ENCODE data around the gene ACTN1.
"Not testable (repeated sequence)": the region's sequence is repeated elsewhere in the genome, so short reads cannot be mapped to it uniquely, and the experiment has no call there.

Gene ACTN1

GRCh38 chr14:68986926-68987652 is 8.0 kb upstream of the ACTN1 start:
- DNase-seq (ENCODE audit: low spot score) (no peak), FAIRE-seq (no peak)

DNA sequence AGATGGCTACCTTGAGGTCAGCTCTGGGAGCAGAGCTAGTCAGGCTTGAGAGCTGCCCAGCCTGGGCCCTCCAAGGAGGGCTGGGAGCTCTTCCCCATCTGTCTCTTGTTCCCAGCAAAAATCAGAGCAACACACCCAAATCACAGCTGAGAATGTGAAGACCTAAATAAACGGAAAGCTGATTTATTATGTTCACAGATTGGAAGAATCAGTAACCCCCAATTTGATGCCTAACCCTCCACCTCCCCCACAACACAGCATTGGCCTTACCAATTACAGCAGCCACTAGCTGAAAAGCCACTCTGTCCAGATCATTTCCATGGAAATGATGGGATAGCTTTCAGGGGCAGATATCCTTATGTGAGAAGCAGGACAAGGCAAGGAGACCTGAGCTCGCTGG is 7.1 kb upstream of the ACTN1 start:
- FAIRE-seq (no peak), DNase-seq (ENCODE audit: low spot score) (no peak)

DNA sequence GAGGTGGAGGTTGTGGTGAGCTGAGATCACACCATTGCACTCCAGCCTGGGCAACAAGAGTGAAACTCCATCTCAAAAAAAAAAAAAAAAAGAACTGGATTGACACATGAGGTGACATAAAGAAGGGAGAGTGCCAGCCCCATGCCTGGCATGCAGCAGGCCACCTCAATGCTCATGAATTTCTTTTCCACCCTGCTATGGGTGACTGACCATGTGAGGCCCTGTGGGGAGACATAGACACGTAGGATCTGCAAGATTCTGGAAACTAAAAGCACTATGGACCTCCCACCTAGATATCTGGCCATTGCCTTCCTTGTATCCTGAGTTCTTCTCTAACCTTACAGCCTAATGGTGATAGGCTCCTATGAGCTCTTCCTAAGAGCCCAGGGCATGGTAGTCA is 5.6 kb upstream of the ACTN1 start:
- peak; percentile 70 for DNase-seq (ENCODE audit: low spot score)
- peak; percentile 43 for FAIRE-seq

GRCh38 chr14:68983191-68983590 is 4.1 kb upstream of the ACTN1 start:
- no peak for DNase-seq (ENCODE audit: low spot score)
- FAIRE-seq: no peak

GRCh38 chr14:68982581-68982980 is 3.5 kb upstream of the ACTN1 start:
- DNase-seq (ENCODE audit: low spot score): no peak
- FAIRE-seq: no peak

DNA sequence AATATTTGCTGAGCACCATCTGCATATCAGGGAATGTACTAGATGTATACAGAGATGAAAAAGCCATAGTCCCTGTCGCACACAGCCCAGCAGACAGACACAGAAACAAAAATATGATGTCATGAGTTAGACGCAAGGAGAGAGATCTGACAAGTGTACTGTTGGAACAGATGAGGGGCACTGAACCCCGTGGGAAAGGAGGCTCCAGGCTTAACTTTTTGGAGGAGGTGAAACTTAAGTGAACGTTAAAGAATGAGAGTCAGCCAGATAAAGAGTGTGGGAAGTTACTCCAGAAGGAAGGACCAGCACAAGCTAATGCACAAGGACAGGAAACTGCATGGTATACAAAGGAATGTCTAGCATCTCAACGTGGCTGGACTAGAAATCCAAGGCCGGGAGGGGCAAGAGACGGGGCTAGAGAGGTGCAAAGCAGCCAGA is 2.5 kb upstream of the ACTN1 start:
- no peak for FAIRE-seq
- peak; percentile 25 for DNase-seq (ENCODE audit: low spot score)

DNA sequence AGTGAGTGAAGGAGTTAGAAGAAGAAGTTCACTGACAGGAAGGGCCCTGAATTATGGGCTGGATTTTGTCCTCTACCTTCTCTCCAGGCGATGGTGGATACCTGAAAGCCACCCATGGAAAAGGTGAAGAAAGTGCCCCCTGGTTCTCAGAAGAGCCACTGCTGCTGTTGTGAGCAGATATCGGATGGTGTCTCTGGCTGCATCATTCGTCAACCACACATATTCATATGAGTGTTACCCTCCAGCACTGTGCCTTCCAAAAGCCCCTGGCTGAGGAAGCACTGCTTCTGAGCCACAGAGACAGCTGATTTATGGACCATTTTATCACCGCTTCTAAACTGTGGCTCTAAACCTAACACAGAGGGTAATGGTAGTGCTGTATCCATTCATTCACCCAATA is 2.0 kb upstream of the ACTN1 start:
- FAIRE-seq (no peak), DNase-seq (ENCODE audit: low spot score) (no peak)

DNA sequence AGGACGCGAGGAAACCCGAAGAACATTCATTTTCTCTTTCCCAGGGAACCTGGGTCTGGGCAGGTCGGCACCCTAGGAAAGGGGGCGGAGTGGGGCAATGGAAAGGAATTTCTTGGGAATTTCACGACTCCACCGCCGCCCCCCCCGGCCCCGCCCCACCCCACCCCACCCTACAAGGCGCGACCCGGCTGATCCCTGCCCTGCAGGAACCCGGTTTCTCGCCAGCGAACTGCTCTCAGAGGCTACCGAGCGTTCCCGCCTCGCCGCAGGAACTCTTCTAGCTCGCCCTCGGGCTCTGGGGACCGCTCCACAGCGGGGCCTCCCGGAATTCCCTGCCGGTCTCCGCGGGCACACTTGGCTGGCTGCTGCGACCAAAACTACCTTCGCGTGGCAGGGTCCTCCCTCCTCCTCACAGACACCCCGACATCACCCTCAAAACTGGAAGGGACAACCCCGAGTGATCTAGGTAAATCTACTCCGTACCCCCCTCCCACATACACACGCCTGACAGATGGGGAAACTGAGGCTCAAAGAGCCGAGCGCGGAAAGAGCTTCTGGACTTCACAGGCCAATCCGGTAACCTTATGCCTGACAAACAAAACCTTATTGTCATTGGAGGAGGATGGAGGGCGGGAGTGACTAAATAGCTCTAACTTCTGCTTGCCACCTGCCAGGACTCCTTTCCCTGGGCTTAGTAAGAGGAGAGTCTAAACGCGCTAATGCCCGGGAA is 785 bp upstream of the ACTN1 start:
- peak; percentile 30 for DNase-seq (ENCODE audit: low spot score)
- no peak for FAIRE-seq

DNA sequence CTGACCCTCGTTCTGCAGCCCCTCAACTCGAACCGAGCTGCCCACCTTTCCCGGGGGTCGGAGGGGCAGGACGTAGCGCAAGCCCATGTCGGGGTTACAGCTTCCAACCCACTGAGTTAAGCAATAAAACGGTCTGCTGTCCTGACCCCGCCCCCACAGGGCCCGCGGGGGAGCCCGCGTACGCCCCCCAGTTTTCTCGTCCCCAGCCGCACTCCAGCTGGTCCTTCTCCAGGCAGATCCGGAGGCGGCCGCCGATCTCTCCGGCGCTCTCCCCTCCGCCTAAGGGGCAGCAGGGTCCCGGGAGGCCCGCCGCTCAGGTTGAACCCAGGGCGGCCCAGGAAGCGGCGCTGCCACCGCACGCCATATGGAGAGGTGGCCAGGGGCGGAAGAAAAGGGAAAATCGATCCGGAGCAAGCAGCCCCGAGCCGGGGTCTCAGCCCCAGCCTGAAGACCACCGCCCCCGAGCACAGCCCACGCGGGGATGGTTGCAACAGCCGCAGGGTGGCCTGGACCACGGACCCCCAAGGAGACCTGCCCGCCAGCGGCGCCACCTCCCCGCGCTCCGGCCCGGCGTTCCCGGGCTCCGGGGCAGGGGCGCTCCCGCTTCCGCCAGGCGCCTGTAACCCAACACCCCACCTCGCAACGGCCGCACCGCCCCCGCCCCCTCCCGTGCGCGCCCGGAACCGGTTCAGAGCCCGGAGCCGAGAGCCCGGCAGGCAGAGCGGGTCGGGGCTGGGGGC is 760 bp downstream of the ACTN1 start:
- FAIRE-seq: no peak
- no peak for DNase-seq (ENCODE audit: low spot score)

- peak; percentile 71 for DNase-seq (ENCODE audit: low spot score)
- no peak for FAIRE-seq
Measured at GRCh38 chr14:68977718-68978171, 1.4 kb downstream of the ACTN1 start.

GRCh38 chr14:68977180-68977717 is 1.9 kb downstream of the ACTN1 start:
- FAIRE-seq (no peak), DNase-seq (ENCODE audit: low spot score) (no peak)

- no peak for DNase-seq (ENCODE audit: low spot score)
Measured at GRCh38 chr14:68976160-68977067, 2.7 kb downstream of the ACTN1 start.

GRCh38 chr14:68975667-68976066 is 3.4 kb downstream of the ACTN1 start:
- DNase-seq (ENCODE audit: low spot score) (peak; percentile 66), FAIRE-seq (peak; percentile 50)

More at GRCh38 chr14:68976160-68977067, 2.7 kb downstream of the ACTN1 start:
- FAIRE-seq: no peak

DNA sequence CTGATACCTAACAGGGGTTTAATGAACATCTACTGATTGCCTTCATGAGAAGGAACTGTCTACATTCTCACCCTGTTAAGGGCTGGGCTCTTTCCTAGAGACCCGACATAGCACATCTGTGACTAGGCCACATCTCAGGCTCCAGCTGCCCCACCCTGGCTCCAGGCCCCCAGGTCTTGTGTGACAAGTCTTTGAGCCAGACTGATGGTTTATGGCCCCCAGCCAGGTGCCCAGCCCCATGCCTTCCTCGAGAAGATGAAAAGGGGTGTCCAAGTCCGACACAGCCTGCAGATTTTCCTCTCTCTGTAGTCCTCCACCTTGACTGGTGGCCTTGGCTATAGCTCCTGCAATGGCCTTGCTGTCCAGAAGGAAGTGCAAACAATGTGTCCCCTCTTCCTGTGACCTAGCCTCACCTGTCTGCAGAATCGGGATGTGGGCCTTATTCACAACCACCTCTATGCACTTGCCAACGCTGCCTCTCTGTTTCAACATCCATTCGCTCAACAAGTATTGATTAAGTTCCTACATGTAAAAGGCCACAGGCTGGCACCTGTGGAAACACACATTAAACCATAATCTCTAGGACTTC is 4.2 kb downstream of the ACTN1 start:
- FAIRE-seq (no peak), DNase-seq (ENCODE audit: low spot score) (no peak)

GRCh38 chr14:68973639-68974038 is 5.5 kb downstream of the ACTN1 start:
- FAIRE-seq (no peak), DNase-seq (ENCODE audit: low spot score) (no peak)

DNA sequence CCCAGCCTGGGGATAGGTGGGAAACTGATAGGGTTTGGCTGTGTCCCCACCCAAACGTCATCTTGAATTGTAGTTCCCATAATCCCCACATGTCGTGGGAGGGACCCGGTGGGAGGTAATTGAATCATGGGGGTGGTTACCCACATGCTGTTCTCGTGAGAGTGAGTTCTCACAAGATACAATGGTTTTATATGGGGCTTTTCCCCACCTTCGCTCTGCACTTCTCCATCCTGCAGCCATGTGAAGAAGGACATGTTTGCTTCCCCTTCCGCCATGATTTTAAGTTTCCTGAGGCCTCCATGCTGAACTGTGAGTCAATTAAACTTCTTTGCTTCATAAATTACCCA is 5.9 kb downstream of the ACTN1 start:
- FAIRE-seq; DNase-seq (ENCODE audit: low spot score): not testable (repeated sequence)

DNA sequence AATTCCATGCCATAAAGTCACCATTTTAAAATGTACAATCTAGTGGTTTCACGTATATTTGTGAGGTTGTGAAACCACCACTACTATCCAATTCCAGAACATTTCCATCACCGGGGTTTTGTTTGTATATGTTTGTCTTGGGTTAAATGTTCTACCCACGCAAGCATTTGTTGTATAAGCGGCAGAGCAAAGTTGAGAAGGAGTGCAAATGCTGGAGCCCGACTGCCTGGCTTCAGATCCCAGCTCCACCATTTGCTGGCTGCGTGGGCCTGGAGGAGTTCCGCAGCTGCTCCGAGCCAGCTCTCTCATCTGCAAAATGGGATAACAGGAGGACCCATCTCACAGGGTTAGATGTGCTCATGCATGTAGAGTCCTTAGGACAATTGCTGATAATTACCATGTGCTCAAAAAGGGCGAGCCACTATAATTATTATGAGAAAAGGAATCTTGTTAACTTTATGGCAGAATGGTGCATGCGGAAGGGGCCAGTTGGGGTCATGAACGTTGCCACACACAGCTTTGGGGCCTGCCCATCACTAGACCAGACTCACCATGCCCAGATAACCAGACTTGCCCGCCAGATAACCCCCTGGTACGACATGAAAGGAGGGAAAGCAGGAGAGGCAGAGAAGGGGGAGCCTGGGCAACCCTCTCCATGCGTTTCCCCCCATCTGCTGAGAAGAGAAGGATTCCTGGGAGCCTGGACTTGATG is 6.4 kb downstream of the ACTN1 start:
- FAIRE-seq: no peak
- DNase-seq (ENCODE audit: low spot score): no peak

DNA sequence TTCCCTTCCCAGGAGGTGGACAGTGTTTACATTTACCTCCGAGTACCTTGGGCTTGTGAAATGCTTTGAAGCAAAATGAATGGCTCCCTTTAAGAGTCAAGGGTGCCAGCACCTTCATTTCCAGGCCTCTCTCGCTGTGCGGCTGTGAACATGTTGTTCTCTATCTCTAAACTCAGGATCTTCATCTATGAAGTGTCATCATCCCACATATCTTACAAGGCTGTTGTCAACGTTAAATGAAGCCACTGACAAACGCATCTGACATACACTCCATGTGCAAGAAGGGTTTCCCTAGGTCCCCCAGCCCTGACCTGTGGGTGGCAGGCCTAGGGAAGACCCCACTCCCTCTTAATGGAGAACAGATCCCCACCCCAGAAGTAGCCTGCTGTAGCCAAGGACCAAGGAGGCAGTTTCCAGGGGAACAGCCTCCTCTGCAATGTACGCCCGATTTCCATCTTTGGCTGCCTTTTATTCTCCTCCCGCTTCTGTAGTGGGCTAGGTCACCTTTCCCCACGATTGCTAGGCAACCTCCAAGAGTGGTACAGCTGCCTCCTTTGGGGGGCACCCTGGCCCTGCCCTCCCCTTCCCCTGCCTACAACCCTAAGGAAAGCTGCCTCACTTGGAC is 7.6 kb downstream of the ACTN1 start:
- FAIRE-seq: no peak
- DNase-seq (ENCODE audit: low spot score): no peak

GRCh38 chr14:68970736-68971135 is 8.4 kb downstream of the ACTN1 start:
- FAIRE-seq (no peak), DNase-seq (ENCODE audit: low spot score) (no peak)
